Effector memory CD4-positive, alpha-beta T cell (primary cell): Measurements from ENCODE around the gene GIT1.
"Not testable (repeated sequence)": the region's sequence is repeated elsewhere in the genome, so short reads cannot be mapped to it uniquely, and the experiment has no call there.

Experiments
- DNase-seq, 3 donors: peaks; one replicate each; pipeline ENCODE4 v3.0.0-alpha.2; 2020
- H3K27ac ChIP-seq: 2 replicates; pipeline ENCODE4 v1.7.0; 2013; ENCODE audit warnings: mild to moderate bottlenecking, low read length, moderate library complexity; ENCODE audit not compliant: insufficient read depth, poor library complexity, severe bottlenecking
- H3K27me3 ChIP-seq: replicated peaks from 2 replicates; pipeline ENCODE4 v1.7.0; 2013; ENCODE audit warnings: mild to moderate bottlenecking, low read length; ENCODE audit not compliant: insufficient read depth, control insufficient read depth, poor library complexity, severe bottlenecking
- H3K36me3 ChIP-seq: 2 replicates; pipeline ENCODE4 v1.7.0; 2013; ENCODE audit warnings: mild to moderate bottlenecking, low read length, moderate library complexity; ENCODE audit not compliant: control insufficient read depth, insufficient read depth
- H3K4me1 ChIP-seq: 2 replicates; pipeline ENCODE4 v1.7.0; 2013; ENCODE audit warnings: low read length, mild to moderate bottlenecking; ENCODE audit not compliant: control insufficient read depth, insufficient read depth, poor library complexity, severe bottlenecking
- H3K4me3 ChIP-seq: 2 replicates; pipeline ENCODE4 v1.7.0; 2013; ENCODE audit warnings: low read length, low read depth, mild to moderate bottlenecking; ENCODE audit not compliant: insufficient read depth, poor library complexity, severe bottlenecking
- H3K9me3 ChIP-seq: 2 replicates; pipeline ENCODE4 v1.7.0; 2013; ENCODE audit warnings: mild to moderate bottlenecking, low read length, moderate library complexity; ENCODE audit not compliant: control insufficient read depth

Gene GIT1

GRCh38 chr17:29566473-29567303, 22.8 kb downstream of the GIT1 start, which contains the start of gene ABHD15:
TSS of gene ABHD15 (minus strand) at chr17:29567037. CDS start at chr17:29566966, 71 bp downstream.
- H3K27ac ChIP-seq, result peak within 1 kb of the TSS; percentile 72
- H3K4me1 ChIP-seq, result peaks cover 26% of the 10 kb centered on the region
- H3K4me3 ChIP-seq, result peak within 1 kb of the TSS; percentile 73
- no peaks in the 10 kb centered on the region for H3K36me3 ChIP-seq
- no peaks in the 10 kb centered on the region for H3K27me3 ChIP-seq
- no peaks in the 10 kb centered on the region for H3K9me3 ChIP-seq
- peak; percentile 40 to 53 (median 50) for DNase-seq

GRCh38 chr17:29565643-29566472, 23.6 kb downstream of the GIT1 start:
- DNase-seq, result peak; percentile 30 to 40 (median 37)
- peak overlapping the region; percentile 53 for H3K27ac ChIP-seq
- H3K36me3 ChIP-seq, result no peaks in the 10 kb centered on the region
- H3K27me3 ChIP-seq, result no peaks in the 10 kb centered on the region
- peaks cover 26% of the 10 kb centered on the region for H3K4me1 ChIP-seq
- H3K9me3 ChIP-seq, result no peaks in the 10 kb centered on the region
- peak overlapping the region; percentile 73 for H3K4me3 ChIP-seq

GRCh38 chr17:29563816-29564215, 25.6 kb downstream of the GIT1 start:
- Histone ChIP-seq H3K27me3 (no peaks in the 10 kb centered on the region), H3K9me3 (no peaks in the 10 kb centered on the region), H3K27ac (no peak overlapping the region), H3K4me3 (no peak overlapping the region), H3K4me1 (peaks cover 20% of the 10 kb centered on the region), H3K36me3 (no peaks in the 10 kb centered on the region)
- no peak for DNase-seq

GRCh38 chr17:29562615-29563014, 26.8 kb downstream of the GIT1 start:
- H3K9me3 ChIP-seq, result no peaks in the 10 kb centered on the region
- DNase-seq, result no peak
- no peak overlapping the region for H3K27ac ChIP-seq
- H3K27me3 ChIP-seq, result no peaks in the 10 kb centered on the region
- no peak overlapping the region for H3K4me3 ChIP-seq
- peaks cover 19% of the 10 kb centered on the region for H3K4me1 ChIP-seq
- H3K36me3 ChIP-seq, result no peaks in the 10 kb centered on the region

GRCh38 chr17:29561554-29562517, 27.6 kb downstream of the GIT1 start:
- Histone ChIP-seq H3K36me3 (no peaks in the 10 kb centered on the region), H3K4me1 (peaks cover 19% of the 10 kb centered on the region), H3K27ac (no peak overlapping the region), H3K9me3 (no peaks in the 10 kb centered on the region), H3K4me3 (no peak overlapping the region), H3K27me3 (no peaks in the 10 kb centered on the region)
- DNase-seq, result no peak

- Histone ChIP-seq H3K4me1 (peaks cover 12% of the 10 kb centered on the region), H3K27ac (no peak overlapping the region), H3K9me3 (no peaks in the 10 kb centered on the region), H3K36me3 (no peaks in the 10 kb centered on the region), H3K4me3 (no peak overlapping the region), H3K27me3 (no peaks in the 10 kb centered on the region)
- DNase-seq, result no peak
Observed at GRCh38 chr17:29560316-29560715, 29.1 kb downstream of the GIT1 start.

GRCh38 chr17:29559640-29560039, 29.8 kb downstream of the GIT1 start:
- H3K9me3 ChIP-seq, result no peaks in the 10 kb centered on the region
- DNase-seq, result no peak
- peaks cover 9% of the 10 kb centered on the region for H3K4me1 ChIP-seq
- no peaks in the 10 kb centered on the region for H3K36me3 ChIP-seq
- H3K27me3 ChIP-seq, result no peaks in the 10 kb centered on the region
- no peak overlapping the region for H3K4me3 ChIP-seq
- no peak overlapping the region for H3K27ac ChIP-seq

- H3K27ac ChIP-seq, H3K9me3 ChIP-seq, H3K4me1 ChIP-seq, DNase-seq, H3K36me3 ChIP-seq, H3K4me3 ChIP-seq, H3K27me3 ChIP-seq: not testable (repeated sequence)
Observed at GRCh38 chr17:29558139-29558538, 31.3 kb downstream of the GIT1 start.

- DNase-seq, result no peak
- no peaks in the 10 kb centered on the region for H3K9me3 ChIP-seq
- H3K27ac ChIP-seq, result no peak overlapping the region
- no peaks in the 10 kb centered on the region for H3K27me3 ChIP-seq
- H3K36me3 ChIP-seq, result no peaks in the 10 kb centered on the region
- no peaks in the 10 kb centered on the region for H3K4me1 ChIP-seq
- H3K4me3 ChIP-seq, result no peak overlapping the region
Observed at GRCh38 chr17:29557739-29558116, 31.7 kb downstream of the GIT1 start.
